ENCODE results near the gene PRICKLE2. TPM values are rescaled to one million over a fixed set of nuclear protein-coding genes. Genes with fewer than 3 reads are reported as not detected.

Gene PRICKLE2
- total and polyA plus RNA-seq, 10 donors = 0.27 to 11.4 (median 5.4) TPM

DNA sequence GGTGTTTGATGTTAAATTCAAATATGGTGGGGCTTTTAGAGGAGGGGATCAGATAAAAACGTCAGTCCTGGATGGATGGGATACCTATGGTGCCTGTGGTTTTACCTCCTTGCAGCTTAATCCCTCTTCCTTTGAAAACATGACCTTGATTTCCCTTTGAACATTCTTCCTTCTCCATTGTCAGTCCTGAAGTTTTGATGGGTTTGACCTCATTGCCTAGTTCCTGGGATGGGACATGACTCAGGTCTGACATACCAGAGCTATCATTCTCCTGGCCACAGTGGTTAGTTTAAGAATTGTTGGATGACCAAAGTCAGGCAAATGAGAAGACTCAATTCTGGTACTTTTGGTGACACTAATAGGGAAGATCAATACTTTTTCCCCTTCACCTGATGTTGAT is 87.2 kb downstream of the PRICKLE2 start:
- no peak overlapping the region for H3K27ac ChIP-seq
- no peaks in the 10 kb centered on the region for H3K36me3 ChIP-seq
- H3K4me1 ChIP-seq = no peaks in the 10 kb centered on the region
- H3K27me3 ChIP-seq (replicated peaks in 1 of 7) = no peaks in the 10 kb centered on the region
- H3K4me3 ChIP-seq = no peak overlapping the region
- no peaks in the 10 kb centered on the region for H3K9me3 ChIP-seq
- no peak for DNase-seq
- 37 to 77% (median 70%) methylated on average over 1 of the region's 1 CpG for WGBS, 5 donors
- intact Hi-C loops (cut with DNase I; ENCODE audit: low total_unique reads) = no loop called here
- no peak for TF ChIP-seq POLR2AphosphoS5 (IDR thresholded peaks at IDR 0.05)
- no peak for TF ChIP-seq CTCF (IDR thresholded peaks at IDR 0.05 in 8 of 11, conservative IDR thresholded peaks at IDR 0.05 in 3 of 11)
- no peak for TF ChIP-seq POLR2A (IDR thresholded peaks at IDR 0.05)

DNA sequence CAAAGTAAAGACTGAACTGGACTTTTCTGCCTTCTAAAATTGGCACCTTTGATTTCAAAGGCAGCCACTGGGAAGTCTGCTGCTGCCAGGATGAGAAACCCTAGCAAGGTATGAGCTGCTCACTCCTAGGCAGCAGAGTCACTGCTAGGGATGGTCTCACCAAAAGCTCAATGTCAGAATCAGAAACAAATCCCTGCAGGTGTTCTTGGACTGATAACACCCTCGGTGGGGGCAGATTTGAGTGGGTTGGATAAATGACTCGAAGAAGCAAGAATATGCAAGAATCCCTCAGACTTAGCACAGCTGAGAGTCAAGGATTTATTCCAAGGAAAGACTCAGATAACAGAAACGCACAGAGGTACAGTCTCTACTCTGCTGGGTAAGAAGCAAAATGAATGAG is 90.4 kb downstream of the PRICKLE2 start:
- no peak for DNase-seq
- no peak overlapping the region for H3K27ac ChIP-seq
- H3K27me3 ChIP-seq (replicated peaks in 1 of 7) = no peaks in the 10 kb centered on the region
- H3K4me3 ChIP-seq = no peak overlapping the region
- TF ChIP-seq CTCF (IDR thresholded peaks at IDR 0.05 in 8 of 11, conservative IDR thresholded peaks at IDR 0.05 in 3 of 11) = no peak
- TF ChIP-seq POLR2A (IDR thresholded peaks at IDR 0.05) = no peak
- TF ChIP-seq POLR2AphosphoS5 (IDR thresholded peaks at IDR 0.05) = no peak
- H3K36me3 ChIP-seq = no peaks in the 10 kb centered on the region
- H3K4me1 ChIP-seq = no peaks in the 10 kb centered on the region
- intact Hi-C loops (cut with DNase I; ENCODE audit: low total_unique reads) = no loop called here
- WGBS, 5 donors = 55 to 83% (median 75%) methylated on average over 3 of the region's 3 CpGs
- H3K9me3 ChIP-seq = no peaks in the 10 kb centered on the region

GRCh38 chr3:64133987-64134386 is 91.3 kb downstream of the PRICKLE2 start:
- no peak overlapping the region for H3K27ac ChIP-seq
- WGBS, 5 donors = 91 to 98% (median 95%) methylated on average over 6 of the region's 6 CpGs
- intact Hi-C loops (cut with DNase I; ENCODE audit: low total_unique reads) = no loop called here
- H3K4me1 ChIP-seq = no peaks in the 10 kb centered on the region
- TF ChIP-seq POLR2A (IDR thresholded peaks at IDR 0.05) (no peak), CTCF (IDR thresholded peaks at IDR 0.05 in 8 of 11, conservative IDR thresholded peaks at IDR 0.05 in 3 of 11) (no peak)
- H3K9me3 ChIP-seq = no peaks in the 10 kb centered on the region
- no peak overlapping the region for H3K4me3 ChIP-seq
- no peaks in the 10 kb centered on the region for H3K36me3 ChIP-seq
- no peak for DNase-seq
- H3K27me3 ChIP-seq (replicated peaks in 1 of 7) = no peaks in the 10 kb centered on the region

GRCh38 chr3:64133272-64133671 is 92.0 kb downstream of the PRICKLE2 start:
- Histone ChIP-seq H3K4me1 (no peaks in the 10 kb centered on the region), H3K27me3 (replicated peaks in 1 of 7) (no peaks in the 10 kb centered on the region), H3K9me3 (no peaks in the 10 kb centered on the region), H3K27ac (no peak overlapping the region), H3K36me3 (no peaks in the 10 kb centered on the region), H3K4me3 (no peak overlapping the region)
- intact Hi-C loops (cut with DNase I; ENCODE audit: low total_unique reads) = no loop called here
- no peak for TF ChIP-seq POLR2AphosphoS5 (IDR thresholded peaks at IDR 0.05)
- no peak for TF ChIP-seq CTCF (IDR thresholded peaks at IDR 0.05 in 8 of 11, conservative IDR thresholded peaks at IDR 0.05 in 3 of 11)
- no peak for TF ChIP-seq POLR2A (IDR thresholded peaks at IDR 0.05)
- no peak for DNase-seq
- 65 to 88% (median 73%) methylated on average over 2 of the region's 2 CpGs for WGBS, 5 donors

All from spleen (tissue), 11 donors.